WTC11 (cell line): ENCODE data around the gene MYO3A. TPM values are rescaled to one million over a fixed set of nuclear protein-coding genes. Genes with fewer than 3 reads are reported as not detected.

Source experiments
- ATAC-seq: fragments of 200-7000 bp; cut with Tn5 transposase; 2 replicates; pipeline ENCODE4 v1.10.0; 2021; ENCODE audit warnings: mild to moderate bottlenecking, moderate library complexity
- CTCF ChIA-PET: fragments of 300-600 bp; sonication (Branson Sonifier 250); formaldehyde crosslinking; loops from one replicate; lab custom pipeline; 2021; ENCODE audit warnings: antibody characterized with exemption; lab: Charles Lee
- POLR2A ChIA-PET: fragments of 350-600 bp; sonication (Branson Sonifier 250); formaldehyde crosslinking; loops from one replicate; lab custom pipeline; 2021; ENCODE audit warnings: antibody characterized with exemption; lab: Charles Lee
- DNase-seq: peaks from one replicate; pipeline ENCODE4 v3.0.0; 2021; ENCODE audit warnings: low spot score
- H3K27ac Mint-ChIP-seq: 2 replicates; pipeline ENCODE4 v1.8.0; 2021; ENCODE audit warnings: mixed read lengths
- H3K27me3 Mint-ChIP-seq: 2 replicates; pipeline ENCODE4 v1.8.0; 2021; ENCODE audit warnings: low read depth, mild to moderate bottlenecking, moderate library complexity, mixed read lengths
- H3K36me3 Mint-ChIP-seq: 2 replicates; pipeline ENCODE4 v1.8.0; 2021; ENCODE audit warnings: mixed read lengths
- H3K4me1 Mint-ChIP-seq: 2 replicates; pipeline ENCODE4 v1.8.0; 2022; ENCODE audit warnings: mixed read lengths
- H3K4me3 Mint-ChIP-seq: 2 replicates; pipeline ENCODE4 v1.8.0; 2021; ENCODE audit warnings: mild to moderate bottlenecking, moderate library complexity, mixed read lengths
- H3K9me3 Mint-ChIP-seq: 2 replicates; pipeline ENCODE4 v1.8.0; 2021; ENCODE audit warnings: mixed read lengths
- ETV6 ChIP-seq: sonication (generic); formaldehyde crosslinking; IDR thresholded peaks from 2 replicates; pipeline ENCODE4 v1.8.1; 2022; ENCODE audit warnings: mild to moderate bottlenecking, missing genetic modification reagents
- KAT7 ChIP-seq: sonication (generic); formaldehyde crosslinking; IDR thresholded peaks from 2 replicates; pipeline ENCODE4 v1.8.1; 2023; ENCODE audit warnings: missing genetic modification reagents, mild to moderate bottlenecking, borderline replicate concordance
- NR3C1 ChIP-seq: sonication (generic); formaldehyde crosslinking; conservative IDR thresholded peaks from 2 replicates; pipeline ENCODE4 v1.8.1; 2023; ENCODE audit warnings: low read depth, mild to moderate bottlenecking, missing genetic modification reagents
- PRRX2 ChIP-seq: fragments of 250-450 bp; sonication (Bioruptor Pico); IDR thresholded peaks from 2 replicates; pipeline ENCODE4 v1.8.0; 2021; ENCODE audit warnings: mild to moderate bottlenecking
- RELA ChIP-seq: sonication (generic); formaldehyde crosslinking; IDR thresholded peaks from 2 replicates; pipeline ENCODE4 v1.8.1; 2022; ENCODE audit warnings: missing genetic modification reagents, mild to moderate bottlenecking, borderline replicate concordance
- SMAD4 ChIP-seq: sonication (generic); formaldehyde crosslinking; IDR thresholded peaks from 2 replicates; pipeline ENCODE4 v1.8.0; 2022; ENCODE audit warnings: mild to moderate bottlenecking, missing genetic modification reagents
- TEAD4 ChIP-seq: sonication (generic); formaldehyde crosslinking; IDR thresholded peaks from 2 replicates; pipeline ENCODE4 v1.8.0; 2022; ENCODE audit warnings: mild to moderate bottlenecking, missing genetic modification reagents
- ZNF121 ChIP-seq: sonication (generic); formaldehyde crosslinking; IDR thresholded peaks from 2 replicates; pipeline ENCODE4 v1.8.0; 2023; ENCODE audit warnings: missing genetic modification reagents
- ZNF423 ChIP-seq: fragments of 250-450 bp; sonication (Bioruptor Pico); IDR thresholded peaks from 2 replicates; pipeline ENCODE4 v2.1.2; 2022; ENCODE audit warnings: mild to moderate bottlenecking, moderate library complexity
- total RNA-seq: library from RNA; stranded (reverse); gene quantifications from 3 replicates; pipeline ENCODE4 v1.2.3, GENCODE V29; 2021
- TF ChIP-seq, protein P1 (sequence below): sonication (generic); formaldehyde crosslinking; IDR thresholded peaks from 2 replicates; pipeline ENCODE4 v1.8.0; 2022; ENCODE audit warnings: mild to moderate bottlenecking, missing genetic modification reagents
- TF ChIP-seq, protein P2 (sequence below): sonication (generic); formaldehyde crosslinking; IDR thresholded peaks from 2 replicates; pipeline ENCODE4 v1.8.0; 2022; ENCODE audit warnings: mild to moderate bottlenecking, missing genetic modification reagents
- TF ChIP-seq, protein P3 (sequence below): sonication (generic); formaldehyde crosslinking; IDR thresholded peaks from 2 replicates; pipeline ENCODE4 v1.8.1; 2023; ENCODE audit warnings: mild to moderate bottlenecking, missing genetic modification reagents, moderate library complexity
- TF ChIP-seq, protein P4 (sequence below): sonication (generic); formaldehyde crosslinking; IDR thresholded peaks from 2 replicates; pipeline ENCODE4 v1.8.1; 2022; ENCODE audit warnings: low read depth, missing genetic modification reagents, borderline replicate concordance
- TF ChIP-seq, protein P5 (sequence below): sonication (generic); formaldehyde crosslinking; IDR thresholded peaks from 2 replicates; pipeline ENCODE4 v1.8.1; 2022; ENCODE audit warnings: missing genetic modification reagents, borderline replicate concordance
- TF ChIP-seq, protein P6 (sequence below): fragments of 250-450 bp; sonication (Bioruptor Pico); conservative IDR thresholded peaks from 2 replicates; pipeline ENCODE4 v1.9.0; 2021; ENCODE audit warnings: mild to moderate bottlenecking
- TF ChIP-seq, protein P7 (sequence below): sonication (generic); formaldehyde crosslinking; IDR thresholded peaks from 2 replicates; pipeline ENCODE4 v1.8.0; 2022; ENCODE audit warnings: mild to moderate bottlenecking, missing genetic modification reagents

Gene MYO3A
- total RNA-seq, 1 experiment from 2014 or later, result 3.7 TPM

DNA sequence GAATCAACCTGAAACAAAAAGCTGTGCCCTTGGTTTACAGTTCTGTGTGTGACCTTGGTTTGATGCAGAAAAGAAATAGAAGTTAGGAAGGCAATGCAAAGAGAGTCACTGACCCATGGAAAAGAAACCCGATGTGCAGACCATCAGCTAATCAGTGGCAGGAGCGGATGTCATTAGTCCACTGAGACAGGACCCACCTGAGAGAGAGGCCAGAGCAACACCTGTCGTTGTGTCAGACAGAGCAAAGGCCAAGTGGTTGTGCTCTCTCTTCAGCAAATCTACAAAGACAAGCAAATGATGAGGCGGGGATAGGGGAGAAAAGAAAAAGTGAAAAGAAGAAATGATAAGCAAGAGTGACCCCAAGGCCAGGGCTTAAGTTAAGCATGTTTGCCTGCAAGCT is 291.3 kb downstream of the MYO3A start:
- Mint-ChIP-seq H3K27ac (no peak overlapping the region), H3K36me3 (no peaks in the 10 kb centered on the region), H3K4me1 (peaks cover 17% of the 10 kb centered on the region), H3K27me3 (peaks cover 22% of the 10 kb centered on the region), H3K9me3 (no peaks in the 10 kb centered on the region), H3K4me3 (no peak overlapping the region)
- ATAC-seq (no peak), DNase-seq (no peak)
- no peak for TF ChIP-seq RELA
- ChIA-PET CTCF (no interaction called here), POLR2A (no interaction called here)

DNA sequence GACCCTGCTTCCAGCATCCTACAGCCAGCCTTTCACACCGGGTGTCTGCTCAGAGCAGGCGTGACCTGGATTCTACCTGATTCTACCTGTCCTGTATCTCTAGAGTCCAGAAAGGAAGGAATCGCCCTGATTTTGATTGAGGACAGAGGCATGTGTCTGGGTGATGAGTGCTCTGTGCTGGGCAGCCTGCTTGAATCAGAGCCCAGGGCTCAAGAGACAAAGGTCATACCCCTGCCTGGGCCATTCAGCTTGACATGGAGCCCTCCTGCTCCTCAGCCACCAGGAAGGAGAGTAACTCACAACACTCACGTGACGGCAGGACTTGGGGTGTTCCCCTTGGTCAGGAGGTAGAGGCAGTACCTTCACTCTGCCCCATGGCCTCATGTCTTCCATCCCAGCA is 293.8 kb downstream of the MYO3A start:
- H3K4me1 Mint-ChIP-seq, result peaks cover 3% of the 10 kb centered on the region
- TF ChIP-seq, protein P1, sequence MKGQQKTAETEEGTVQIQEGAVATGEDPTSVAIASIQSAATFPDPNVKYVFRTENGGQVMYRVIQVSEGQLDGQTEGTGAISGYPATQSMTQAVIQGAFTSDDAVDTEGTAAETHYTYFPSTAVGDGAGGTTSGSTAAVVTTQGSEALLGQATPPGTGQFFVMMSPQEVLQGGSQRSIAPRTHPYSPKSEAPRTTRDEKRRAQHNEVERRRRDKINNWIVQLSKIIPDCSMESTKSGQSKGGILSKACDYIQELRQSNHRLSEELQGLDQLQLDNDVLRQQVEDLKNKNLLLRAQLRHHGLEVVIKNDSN (CRISPR knock-in tag), result no peak
- TF ChIP-seq PRRX2 (no peak), ZNF121 (CRISPR knock-in tag) (no peak), NR3C1 (CRISPR knock-in tag) (no peak), TEAD4 (CRISPR knock-in tag) (no peak), ZNF423 (CRISPR knock-in tag) (no peak), SMAD4 (CRISPR knock-in tag) (no peak), ETV6 (no peak), KAT7 (CRISPR knock-in tag) (no peak)
- TF ChIP-seq, protein P2, sequence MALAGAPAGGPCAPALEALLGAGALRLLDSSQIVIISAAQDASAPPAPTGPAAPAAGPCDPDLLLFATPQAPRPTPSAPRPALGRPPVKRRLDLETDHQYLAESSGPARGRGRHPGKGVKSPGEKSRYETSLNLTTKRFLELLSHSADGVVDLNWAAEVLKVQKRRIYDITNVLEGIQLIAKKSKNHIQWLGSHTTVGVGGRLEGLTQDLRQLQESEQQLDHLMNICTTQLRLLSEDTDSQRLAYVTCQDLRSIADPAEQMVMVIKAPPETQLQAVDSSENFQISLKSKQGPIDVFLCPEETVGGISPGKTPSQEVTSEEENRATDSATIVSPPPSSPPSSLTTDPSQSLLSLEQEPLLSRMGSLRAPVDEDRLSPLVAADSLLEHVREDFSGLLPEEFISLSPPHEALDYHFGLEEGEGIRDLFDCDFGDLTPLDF (CRISPR knock-in tag), result no peak
- TF ChIP-seq, protein P3, sequence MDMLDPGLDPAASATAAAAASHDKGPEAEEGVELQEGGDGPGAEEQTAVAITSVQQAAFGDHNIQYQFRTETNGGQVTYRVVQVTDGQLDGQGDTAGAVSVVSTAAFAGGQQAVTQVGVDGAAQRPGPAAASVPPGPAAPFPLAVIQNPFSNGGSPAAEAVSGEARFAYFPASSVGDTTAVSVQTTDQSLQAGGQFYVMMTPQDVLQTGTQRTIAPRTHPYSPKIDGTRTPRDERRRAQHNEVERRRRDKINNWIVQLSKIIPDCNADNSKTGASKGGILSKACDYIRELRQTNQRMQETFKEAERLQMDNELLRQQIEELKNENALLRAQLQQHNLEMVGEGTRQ (CRISPR knock-in tag), result no peak
- TF ChIP-seq, protein P4, sequence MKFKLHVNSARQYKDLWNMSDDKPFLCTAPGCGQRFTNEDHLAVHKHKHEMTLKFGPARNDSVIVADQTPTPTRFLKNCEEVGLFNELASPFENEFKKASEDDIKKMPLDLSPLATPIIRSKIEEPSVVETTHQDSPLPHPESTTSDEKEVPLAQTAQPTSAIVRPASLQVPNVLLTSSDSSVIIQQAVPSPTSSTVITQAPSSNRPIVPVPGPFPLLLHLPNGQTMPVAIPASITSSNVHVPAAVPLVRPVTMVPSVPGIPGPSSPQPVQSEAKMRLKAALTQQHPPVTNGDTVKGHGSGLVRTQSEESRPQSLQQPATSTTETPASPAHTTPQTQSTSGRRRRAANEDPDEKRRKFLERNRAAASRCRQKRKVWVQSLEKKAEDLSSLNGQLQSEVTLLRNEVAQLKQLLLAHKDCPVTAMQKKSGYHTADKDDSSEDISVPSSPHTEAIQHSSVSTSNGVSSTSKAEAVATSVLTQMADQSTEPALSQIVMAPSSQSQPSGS (CRISPR knock-in tag), result no peak
- TF ChIP-seq, protein P5, sequence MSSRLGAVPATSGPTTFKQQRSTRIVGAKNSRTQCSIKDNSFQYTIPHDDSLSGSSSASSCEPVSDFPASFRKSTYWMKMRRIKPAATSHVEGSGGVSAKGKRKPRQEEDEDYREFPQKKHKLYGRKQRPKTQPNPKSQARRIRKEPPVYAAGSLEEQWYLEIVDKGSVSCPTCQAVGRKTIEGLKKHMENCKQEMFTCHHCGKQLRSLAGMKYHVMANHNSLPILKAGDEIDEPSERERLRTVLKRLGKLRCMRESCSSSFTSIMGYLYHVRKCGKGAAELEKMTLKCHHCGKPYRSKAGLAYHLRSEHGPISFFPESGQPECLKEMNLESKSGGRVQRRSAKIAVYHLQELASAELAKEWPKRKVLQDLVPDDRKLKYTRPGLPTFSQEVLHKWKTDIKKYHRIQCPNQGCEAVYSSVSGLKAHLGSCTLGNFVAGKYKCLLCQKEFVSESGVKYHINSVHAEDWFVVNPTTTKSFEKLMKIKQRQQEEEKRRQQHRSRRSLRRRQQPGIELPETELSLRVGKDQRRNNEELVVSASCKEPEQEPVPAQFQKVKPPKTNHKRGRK, result no peak
- TF ChIP-seq, protein P6, sequence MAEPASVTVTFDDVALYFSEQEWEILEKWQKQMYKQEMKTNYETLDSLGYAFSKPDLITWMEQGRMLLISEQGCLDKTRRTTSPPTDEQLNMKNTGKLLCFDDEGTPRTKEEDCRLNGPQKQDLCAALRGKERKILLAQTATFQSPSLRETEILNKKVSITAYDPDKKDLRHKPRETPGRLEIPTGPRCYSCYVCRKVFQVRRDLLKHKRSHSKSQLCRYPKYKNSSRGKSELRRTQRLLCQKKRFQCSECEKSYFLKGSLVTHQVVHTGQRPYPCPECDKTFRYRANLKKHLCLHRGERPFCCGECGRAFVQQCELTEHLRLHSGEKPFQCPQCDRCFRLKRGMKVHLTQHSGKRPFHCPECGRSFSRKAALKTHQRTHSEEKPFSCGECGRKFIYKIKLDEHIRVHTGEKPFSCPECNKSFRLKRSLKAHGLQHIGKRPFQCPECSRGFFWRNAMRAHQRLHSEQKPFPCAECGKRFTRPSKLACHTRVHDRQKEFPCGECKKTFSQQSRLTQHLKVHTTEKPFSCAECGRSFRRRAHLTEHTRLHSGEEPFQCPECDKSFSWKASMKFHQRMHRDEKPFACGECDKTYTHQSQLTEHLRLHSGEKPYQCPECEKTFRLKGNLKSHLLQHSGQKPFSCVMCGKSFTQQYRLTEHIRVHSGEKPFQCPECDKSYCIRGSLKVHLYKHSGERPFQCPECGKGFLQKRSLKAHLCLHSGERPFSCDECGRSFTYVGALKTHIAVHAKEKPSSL (CRISPR knock-in tag), result no peak
- TF ChIP-seq, protein P7, sequence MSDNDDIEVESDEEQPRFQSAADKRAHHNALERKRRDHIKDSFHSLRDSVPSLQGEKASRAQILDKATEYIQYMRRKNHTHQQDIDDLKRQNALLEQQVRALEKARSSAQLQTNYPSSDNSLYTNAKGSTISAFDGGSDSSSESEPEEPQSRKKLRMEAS (CRISPR knock-in tag), result no peak
- TF ChIP-seq, all 79 proteins: peak for 0
- peaks cover 6% of the 10 kb centered on the region for H3K27me3 Mint-ChIP-seq
- DNase-seq (no peak), ATAC-seq (no peak)
- H3K4me3 Mint-ChIP-seq, result no peak overlapping the region
- H3K36me3 Mint-ChIP-seq, result no peaks in the 10 kb centered on the region
- no peaks in the 10 kb centered on the region for H3K9me3 Mint-ChIP-seq
- POLR2A ChIA-PET, result no interaction called here
- CTCF ChIA-PET, result interaction anchor here (1.1 kb wide), 1 partner anchor 351 kb away, joined by 3 read pairs; no protein-coding TSS in a partner anchor
- H3K27ac Mint-ChIP-seq, result no peak overlapping the region
